GM23248 (cell line): ENCODE measurements around the gene DUS1L. TPM values are rescaled to one million over a fixed set of nuclear protein-coding genes. Genes with fewer than 3 reads are reported as not detected.

Experiments
- DNase-seq: peaks from one replicate; pipeline ENCODE4 v3.0.0-alpha.2; 2015
- H2AFZ ChIP-seq: fragments of 200-600 bp; sonication (generic); 2 replicates; pipeline ENCODE4 v1.6.1; 2016; ENCODE audit warnings: antibody characterized with exemption
- H3F3A ChIP-seq: fragments of 200-600 bp; sonication (generic); 2 replicates; pipeline ENCODE4 v1.6.1; 2016; ENCODE audit warnings: mild to moderate bottlenecking, antibody characterized with exemption, mixed run types; ENCODE audit not compliant: insufficient read depth
- H3K27ac ChIP-seq: fragments of 200-600 bp; sonication (generic); 2 replicates; pipeline ENCODE4 v1.5.1; 2016; ENCODE audit warnings: mild to moderate bottlenecking
- H3K27me3 ChIP-seq: fragments of 200-600 bp; sonication (generic); replicated peaks from 2 replicates; pipeline ENCODE4 v1.6.1; 2016; ENCODE audit warnings: mild to moderate bottlenecking; ENCODE audit not compliant: insufficient read depth
- H3K36me3 ChIP-seq: fragments of 200-600 bp; sonication (generic); 2 replicates; pipeline ENCODE4 v1.6.1; 2016; ENCODE audit warnings: low read depth, mild to moderate bottlenecking
- H3K4me1 ChIP-seq: fragments of 200-600 bp; sonication (generic); 2 replicates; pipeline ENCODE4 v1.6.1; 2016; ENCODE audit warnings: mild to moderate bottlenecking; ENCODE audit not compliant: insufficient read depth
- H3K4me2 ChIP-seq: fragments of 200-600 bp; sonication (generic); one replicate; pipeline ENCODE4 v1.6.1; 2016; ENCODE audit warnings: mild to moderate bottlenecking; ENCODE audit not compliant: unreplicated experiment
- H3K4me3 ChIP-seq: fragments of 200-600 bp; sonication (generic); 2 replicates; pipeline ENCODE4 v1.5.1; 2016; ENCODE audit warnings: mild to moderate bottlenecking
- H3K79me2 ChIP-seq: fragments of 200-600 bp; sonication (generic); 2 replicates; pipeline ENCODE4 v1.6.1; 2016; ENCODE audit warnings: mild to moderate bottlenecking; ENCODE audit not compliant: insufficient read depth
- H3K9ac ChIP-seq: fragments of 200-600 bp; sonication (generic); 2 replicates; pipeline ENCODE4 v1.6.1; 2016; ENCODE audit warnings: mild to moderate bottlenecking
- H3K9me2 ChIP-seq: fragments of 200-600 bp; sonication (generic); 2 replicates; pipeline ENCODE4 v1.6.1; 2016; ENCODE audit warnings: mixed run types, mild to moderate bottlenecking, moderate library complexity; ENCODE audit not compliant: insufficient read depth
- H3K9me3 ChIP-seq: fragments of 200-600 bp; sonication (generic); one replicate; pipeline ENCODE4 v1.6.1; 2017; ENCODE audit warnings: low read depth
- H4K20me1 ChIP-seq: fragments of 200-600 bp; sonication (generic); 2 replicates; pipeline ENCODE4 v1.6.0; 2016; ENCODE audit not compliant: insufficient read depth
- EZH2 ChIP-seq: fragments of 200-600 bp; sonication (generic); IDR thresholded peaks from 2 replicates; pipeline ENCODE4 v1.6.1; 2018; ENCODE audit warnings: antibody characterized with exemption, mild to moderate bottlenecking; ENCODE audit not compliant: insufficient read depth, poor library complexity, severe bottlenecking
- EZH2phosphoT487 ChIP-seq: fragments of 200-600 bp; sonication (generic); IDR thresholded peaks from 2 replicates; pipeline ENCODE4 v1.6.1; 2018; ENCODE audit warnings: antibody characterized with exemption, moderate library complexity, mild to moderate bottlenecking, low read depth; ENCODE audit not compliant: insufficient read depth
- WGBS, 2 experiments: methylation state at CpG; one replicate each; pipeline ENCODE4 v1.1.6; 2015 to 2017; ENCODE audit warnings: low lambda C conversion rate in 2 of 2, low coverage in 1 of 2; ENCODE audit errors: missing lambda C conversion rate in 2 of 2; 5-methylcytosine and 5-hydroxymethylcytosine counted together
- in situ Hi-C: fragments of 300-500 bp; cut with MboI; formaldehyde crosslinking; loops from 2 replicates; pipeline ENCODE4 v1.15.0; 2020
- polyA plus RNA-seq: library from polyadenylated mRNA; unstranded; fragments of >200 nt; fragmentation: Nextera tagmentation; extraction: Ambion mirVana; gene quantifications from 2 replicates; pipeline ENCODE4 v1.2.1, GENCODE V29; 2016
- total RNA-seq: library from RNA; depleted of rRNA; stranded (reverse); fragments of >200 nt; shearing (Covaris generic); gene quantifications from 2 replicates; pipeline ENCODE4 v1.2.3, GENCODE V29; 2014

The DUS1L gene
- total and polyA plus RNA-seq, 2 experiments from 2014 or later: 13.3 to 61.2 TPM

GRCh38 chr17:82055965-82056728 is 9.5 kb downstream of the DUS1L start:
- in situ Hi-C loops: no loop called here
- no peaks in the 10 kb centered on the region for H3K9me2 ChIP-seq
- DNase-seq: no peak
- TF ChIP-seq EZH2phosphoT487 (no peak), EZH2 (no peak)
- H4K20me1 ChIP-seq: no peaks in the 10 kb centered on the region
- H3K27ac ChIP-seq: no peak overlapping the region
- H3K4me2 ChIP-seq: no peak overlapping the region
- peaks cover 6% of the 10 kb centered on the region for H3K4me1 ChIP-seq
- H2AFZ ChIP-seq: no peak overlapping the region
- H3K36me3 ChIP-seq: no peaks in the 10 kb centered on the region
- no peaks in the 10 kb centered on the region for H3K9me3 ChIP-seq
- H3K27me3 ChIP-seq: no peaks in the 10 kb centered on the region
- 88 to 89% methylated on average over 28 of the region's 28 CpGs for WGBS, 2 experiments
- no peak overlapping the region for H3K9ac ChIP-seq
- peaks cover 23% of the 10 kb centered on the region for H3K79me2 ChIP-seq
- H3K4me3 ChIP-seq: no peak overlapping the region
- no peaks in the 10 kb centered on the region for H3F3A ChIP-seq

GRCh38 chr17:82055023-82055964 is 10.3 kb downstream of the DUS1L start:
- Histone ChIP-seq H3K27ac (no peak overlapping the region), H3K27me3 (no peaks in the 10 kb centered on the region), H3K4me3 (no peak overlapping the region), H3K36me3 (no peaks in the 10 kb centered on the region), H3K79me2 (peaks cover 29% of the 10 kb centered on the region), H2AFZ (no peak overlapping the region), H3K9ac (no peak overlapping the region), H3K9me3 (no peaks in the 10 kb centered on the region), H3K4me2 (no peak overlapping the region), H3F3A (no peaks in the 10 kb centered on the region), H3K4me1 (peaks cover 6% of the 10 kb centered on the region), H3K9me2 (no peaks in the 10 kb centered on the region), H4K20me1 (no peaks in the 10 kb centered on the region)
- 89 to 90% methylated on average over 18 to 26 of the region's 26 CpGs for WGBS, 2 experiments
- DNase-seq: no peak
- in situ Hi-C loops: no loop called here
- TF ChIP-seq EZH2phosphoT487 (no peak), EZH2 (no peak)

GRCh38 chr17:82054351-82055022 is 11.1 kb downstream of the DUS1L start:
- H3K4me1 ChIP-seq: peaks cover 6% of the 10 kb centered on the region
- H4K20me1 ChIP-seq: no peaks in the 10 kb centered on the region
- no peaks in the 10 kb centered on the region for H3K27me3 ChIP-seq
- H3K9me3 ChIP-seq: no peaks in the 10 kb centered on the region
- H3K27ac ChIP-seq: no peak overlapping the region
- no peaks in the 10 kb centered on the region for H3K9me2 ChIP-seq
- in situ Hi-C loops: no loop called here
- H3K4me3 ChIP-seq: no peak overlapping the region
- no peak for DNase-seq
- no peak overlapping the region for H3K9ac ChIP-seq
- no peak overlapping the region for H2AFZ ChIP-seq
- TF ChIP-seq EZH2: no peak
- no peak for TF ChIP-seq EZH2phosphoT487
- no peak overlapping the region for H3K4me2 ChIP-seq
- no peaks in the 10 kb centered on the region for H3F3A ChIP-seq
- peaks cover 33% of the 10 kb centered on the region for H3K79me2 ChIP-seq
- no peaks in the 10 kb centered on the region for H3K36me3 ChIP-seq
- WGBS, 2 experiments: 91 to 95% methylated on average over 34 to 38 of the region's 38 CpGs

GRCh38 chr17:82053556-82054263 is 11.9 kb downstream of the DUS1L start:
- no peaks in the 10 kb centered on the region for H3K9me3 ChIP-seq
- H3K4me1 ChIP-seq: peaks cover 6% of the 10 kb centered on the region
- H3K27ac ChIP-seq: no peak overlapping the region
- no peak overlapping the region for H3K4me3 ChIP-seq
- H3K36me3 ChIP-seq: no peaks in the 10 kb centered on the region
- no peak overlapping the region for H3K9ac ChIP-seq
- no peaks in the 10 kb centered on the region for H3F3A ChIP-seq
- H3K27me3 ChIP-seq: no peaks in the 10 kb centered on the region
- TF ChIP-seq EZH2 (no peak), EZH2phosphoT487 (no peak)
- no peaks in the 10 kb centered on the region for H3K9me2 ChIP-seq
- H3K4me2 ChIP-seq: no peak overlapping the region
- DNase-seq: no peak
- H2AFZ ChIP-seq: no peak overlapping the region
- no peaks in the 10 kb centered on the region for H4K20me1 ChIP-seq
- in situ Hi-C loops: no loop called here
- WGBS, 2 experiments: 92 to 95% methylated on average over 28 of the region's 28 CpGs
- H3K79me2 ChIP-seq: peaks cover 33% of the 10 kb centered on the region
